GM21360 (cell line): ENCODE results near the gene SLITRK6.
"Not testable (repeated sequence)": the region's sequence is repeated elsewhere in the genome, so short reads cannot be mapped to it uniquely, and the experiment has no call there.

Source experiments
- ATAC-seq: cut with Tn5 transposase; IDR thresholded peaks from one replicate; pipeline ENCODE4 v1.9.1; 2021; ENCODE audit warnings: mild to moderate bottlenecking, moderate library complexity; ENCODE audit not compliant: unreplicated experiment

SLITRK6 gene, protein sequence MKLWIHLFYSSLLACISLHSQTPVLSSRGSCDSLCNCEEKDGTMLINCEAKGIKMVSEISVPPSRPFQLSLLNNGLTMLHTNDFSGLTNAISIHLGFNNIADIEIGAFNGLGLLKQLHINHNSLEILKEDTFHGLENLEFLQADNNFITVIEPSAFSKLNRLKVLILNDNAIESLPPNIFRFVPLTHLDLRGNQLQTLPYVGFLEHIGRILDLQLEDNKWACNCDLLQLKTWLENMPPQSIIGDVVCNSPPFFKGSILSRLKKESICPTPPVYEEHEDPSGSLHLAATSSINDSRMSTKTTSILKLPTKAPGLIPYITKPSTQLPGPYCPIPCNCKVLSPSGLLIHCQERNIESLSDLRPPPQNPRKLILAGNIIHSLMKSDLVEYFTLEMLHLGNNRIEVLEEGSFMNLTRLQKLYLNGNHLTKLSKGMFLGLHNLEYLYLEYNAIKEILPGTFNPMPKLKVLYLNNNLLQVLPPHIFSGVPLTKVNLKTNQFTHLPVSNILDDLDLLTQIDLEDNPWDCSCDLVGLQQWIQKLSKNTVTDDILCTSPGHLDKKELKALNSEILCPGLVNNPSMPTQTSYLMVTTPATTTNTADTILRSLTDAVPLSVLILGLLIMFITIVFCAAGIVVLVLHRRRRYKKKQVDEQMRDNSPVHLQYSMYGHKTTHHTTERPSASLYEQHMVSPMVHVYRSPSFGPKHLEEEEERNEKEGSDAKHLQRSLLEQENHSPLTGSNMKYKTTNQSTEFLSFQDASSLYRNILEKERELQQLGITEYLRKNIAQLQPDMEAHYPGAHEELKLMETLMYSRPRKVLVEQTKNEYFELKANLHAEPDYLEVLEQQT

GRCh38 chr13:85799097-85799582 is at the start of gene SLITRK6:
SLITRK6 (minus strand) TSS chr13:85799419; CDS start chr13:85796508, 2,911 bp downstream.
- no peak for ATAC-seq

GRCh38 chr13:85847012-85847411 is 47.8 kb upstream of the SLITRK6 start:
- ATAC-seq, result no peak

DNA sequence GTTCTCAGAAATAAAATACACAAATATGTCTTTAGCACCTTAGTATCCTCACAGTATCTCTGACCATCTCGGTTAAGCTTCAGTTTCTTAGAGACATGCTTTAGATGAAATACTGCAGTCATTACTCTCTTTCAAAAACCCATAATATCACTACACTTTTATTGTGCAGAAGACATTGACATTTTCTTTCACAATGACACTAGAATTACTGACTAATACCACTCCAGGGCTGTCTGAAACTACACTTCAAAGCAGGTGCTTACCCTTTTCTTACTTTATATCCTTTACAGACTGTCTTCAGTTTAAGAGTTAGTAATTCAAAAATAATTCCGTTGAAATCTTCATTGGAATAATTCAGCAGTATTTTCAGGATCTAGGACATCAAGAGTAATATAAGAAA is 42.2 kb upstream of the SLITRK6 start:
- ATAC-seq, result no peak

DNA sequence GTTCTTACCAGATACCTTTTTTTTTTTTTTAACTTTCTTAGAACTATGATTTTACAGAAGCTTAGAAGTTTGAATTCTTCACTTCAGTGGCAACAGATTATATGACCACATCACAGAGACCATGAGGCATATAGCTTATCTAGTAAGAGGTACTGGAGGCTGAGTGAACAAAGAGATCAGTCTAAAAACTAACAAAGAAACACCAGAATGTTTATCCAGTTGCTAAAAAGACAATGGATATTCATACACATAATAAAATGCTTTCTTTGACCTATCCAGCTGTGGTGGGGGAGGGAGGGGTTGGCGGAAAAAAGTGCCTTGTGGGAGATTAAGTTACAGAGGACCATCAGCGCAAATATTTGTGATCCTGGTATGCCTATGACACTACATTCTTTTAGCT is 34.7 kb upstream of the SLITRK6 start:
- ATAC-seq, result no peak

- ATAC-seq, result peak; percentile 54
These were observed 29.0 kb upstream of the SLITRK6 start for GRCh38 chr13:85828094-85828684.

GRCh38 chr13:85825454-85825853 is 26.2 kb upstream of the SLITRK6 start:
- no peak for ATAC-seq

GRCh38 chr13:85823832-85824231 is 24.6 kb upstream of the SLITRK6 start:
- no peak for ATAC-seq

- ATAC-seq, result no peak
These were observed 20.3 kb upstream of the SLITRK6 start for GRCh38 chr13:85819513-85819912.

DNA sequence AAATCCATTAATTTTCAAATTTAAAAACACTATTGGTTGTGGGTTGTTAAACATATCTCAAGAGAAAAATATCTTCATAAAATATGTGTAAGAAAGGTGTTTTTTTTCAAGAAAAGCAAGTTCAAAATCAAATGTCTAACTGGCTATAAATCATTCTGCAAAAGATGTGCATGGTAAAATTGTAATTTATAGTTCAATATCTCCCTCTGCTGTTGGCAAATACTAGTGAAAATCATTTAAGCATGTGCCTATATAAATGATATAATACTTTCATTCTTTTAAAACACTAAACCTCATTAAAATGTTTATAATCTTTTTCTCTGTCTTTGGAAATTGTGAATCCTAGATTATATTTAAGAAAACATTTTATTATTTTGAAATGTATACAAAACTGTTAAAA is 17.2 kb upstream of the SLITRK6 start:
- no peak for ATAC-seq

DNA sequence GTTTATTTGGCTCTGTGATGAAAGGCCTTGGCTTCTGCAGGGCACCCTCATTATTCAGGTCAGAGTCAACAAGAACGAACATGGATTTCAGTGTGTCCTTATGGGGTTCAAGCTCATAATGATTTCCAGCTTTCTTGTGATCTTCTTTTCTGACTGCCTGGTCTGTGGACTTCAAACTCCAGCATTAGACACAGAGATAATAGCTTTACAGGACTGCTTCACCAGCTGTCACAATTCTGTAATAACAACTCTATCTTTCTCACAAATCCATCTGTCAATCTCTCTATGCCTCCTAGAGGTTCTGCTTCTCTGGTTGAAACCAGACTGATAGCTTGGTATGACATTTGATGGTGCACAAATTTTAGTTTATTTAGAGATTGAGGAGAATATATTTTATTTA is 13.1 kb upstream of the SLITRK6 start:
- ATAC-seq, result no peak

- no peak for ATAC-seq
These were observed 9.6 kb upstream of the SLITRK6 start for GRCh38 chr13:85808811-85809210.

GRCh38 chr13:85806553-85807175 is 7.4 kb upstream of the SLITRK6 start:
- peak; percentile 68 for ATAC-seq

GRCh38 chr13:85798556-85798955 is 663 bp downstream of the SLITRK6 start:
- no peak for ATAC-seq

DNA sequence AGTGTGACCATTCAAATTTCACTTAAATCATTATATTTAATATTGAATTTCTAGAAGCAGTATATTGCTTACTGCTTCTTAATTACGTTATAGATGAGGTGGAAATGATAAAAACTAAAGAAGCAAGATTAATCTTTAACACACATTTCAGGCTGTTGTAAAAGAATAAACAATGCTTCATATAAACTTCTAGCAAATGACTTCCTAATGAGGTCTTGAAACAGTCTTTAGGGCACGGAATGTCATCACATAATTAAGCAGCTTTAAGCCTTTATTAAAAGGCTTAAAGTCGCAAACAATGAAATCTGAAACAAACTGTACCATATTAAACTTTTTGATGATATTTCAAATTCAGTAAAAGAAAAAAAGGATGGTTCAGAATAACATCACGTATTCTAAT is 1.9 kb downstream of the SLITRK6 start:
- ATAC-seq, result no peak

GRCh38 chr13:85785205-85785604 is 14.0 kb downstream of the SLITRK6 start:
- no peak for ATAC-seq

DNA sequence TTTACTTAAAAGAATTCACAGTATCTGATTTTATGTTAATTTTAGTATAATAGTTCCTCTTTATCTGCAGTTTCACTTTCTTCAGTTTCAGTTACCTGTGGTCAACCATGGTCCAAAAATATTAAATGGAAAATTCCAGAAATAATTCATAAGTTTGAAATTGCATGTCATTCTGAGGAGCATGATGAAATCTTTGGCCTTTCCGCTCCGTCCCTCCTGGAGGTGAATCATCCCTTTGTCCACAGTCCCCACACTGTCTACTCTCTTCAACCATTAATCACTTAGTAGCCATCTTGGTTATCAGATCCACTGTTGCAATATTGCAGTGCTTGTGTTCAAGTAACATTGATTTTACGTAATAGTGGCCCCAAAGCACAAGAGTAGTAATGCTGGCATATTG is 26.9 kb downstream of the SLITRK6 start:
- ATAC-seq, result no peak

DNA sequence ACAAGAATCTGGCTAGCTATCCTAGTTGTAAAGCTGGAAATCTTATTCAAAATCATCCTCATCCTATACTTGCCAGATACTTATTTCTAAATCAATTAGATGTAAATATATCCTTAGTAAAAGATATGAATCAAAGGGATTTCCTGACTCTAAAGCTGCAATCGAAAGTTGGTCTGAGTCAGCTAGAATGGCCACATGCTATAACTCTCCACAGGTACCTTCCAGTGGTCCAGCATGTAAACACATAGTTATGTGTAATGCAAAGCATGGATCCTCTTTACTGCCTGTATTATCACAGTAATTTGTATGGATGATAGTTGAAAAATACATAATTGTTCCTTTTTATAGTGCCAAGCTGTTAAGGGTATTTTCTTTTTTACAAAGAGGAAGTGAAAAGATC is 27.4 kb downstream of the SLITRK6 start:
- ATAC-seq, result no peak

DNA sequence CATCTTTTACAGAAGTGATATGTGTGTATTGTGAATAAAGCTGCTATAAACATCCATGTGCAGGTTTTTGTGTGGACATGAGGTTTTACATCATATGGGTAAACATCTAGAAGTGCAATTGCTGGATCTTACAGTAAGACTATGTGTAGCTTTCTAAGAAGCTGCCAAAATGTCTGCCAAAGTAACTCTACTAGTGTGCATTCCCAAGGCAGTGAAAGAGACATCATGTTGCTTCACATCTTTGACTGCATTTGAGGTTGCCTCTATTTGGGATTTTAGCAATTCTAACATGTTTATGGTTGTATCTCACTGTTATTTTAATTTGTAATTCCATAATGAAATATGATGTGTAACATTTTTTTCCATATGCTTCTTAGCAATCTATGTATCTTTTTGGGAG is 30.3 kb downstream of the SLITRK6 start:
- ATAC-seq, result no peak

GRCh38 chr13:85755123-85755522 is 44.1 kb downstream of the SLITRK6 start:
- no peak for ATAC-seq

DNA sequence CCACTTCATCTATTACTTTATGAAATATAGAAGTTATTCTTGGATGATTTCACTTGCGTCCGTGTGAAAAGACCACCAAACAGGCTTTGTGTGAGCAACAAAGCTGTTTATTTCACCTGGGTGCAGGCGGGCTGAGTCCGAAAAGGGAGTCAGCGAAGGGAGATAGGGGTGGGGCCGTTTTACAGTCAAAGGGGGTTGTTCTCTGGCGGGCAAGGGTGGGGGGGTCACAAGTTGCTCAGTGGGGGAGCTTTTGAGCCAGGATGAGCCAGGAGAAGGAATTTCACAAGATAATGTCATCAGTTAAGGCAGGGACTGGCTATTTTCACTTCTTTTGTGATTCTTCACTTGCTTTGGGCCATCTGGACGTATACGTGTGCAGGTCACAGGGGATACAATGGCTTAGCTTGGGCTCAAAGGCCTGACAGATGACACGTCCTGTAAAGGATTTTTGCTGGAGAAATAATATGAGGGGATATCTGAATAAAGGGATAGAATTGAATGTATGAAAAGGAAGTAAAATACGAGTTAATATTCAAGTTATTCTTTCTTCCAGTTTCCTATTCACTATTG is 55.9 kb downstream of the SLITRK6 start:
- ATAC-seq, result not testable (repeated sequence)
